ENCODE measurements around the gene CREBBP. TPM values are rescaled to one million over a fixed set of nuclear protein-coding genes. Genes with fewer than 3 reads are reported as not detected.

Gene CREBBP
- total RNA-seq, 1 donor from 2014 or later: 109 TPM

DNA sequence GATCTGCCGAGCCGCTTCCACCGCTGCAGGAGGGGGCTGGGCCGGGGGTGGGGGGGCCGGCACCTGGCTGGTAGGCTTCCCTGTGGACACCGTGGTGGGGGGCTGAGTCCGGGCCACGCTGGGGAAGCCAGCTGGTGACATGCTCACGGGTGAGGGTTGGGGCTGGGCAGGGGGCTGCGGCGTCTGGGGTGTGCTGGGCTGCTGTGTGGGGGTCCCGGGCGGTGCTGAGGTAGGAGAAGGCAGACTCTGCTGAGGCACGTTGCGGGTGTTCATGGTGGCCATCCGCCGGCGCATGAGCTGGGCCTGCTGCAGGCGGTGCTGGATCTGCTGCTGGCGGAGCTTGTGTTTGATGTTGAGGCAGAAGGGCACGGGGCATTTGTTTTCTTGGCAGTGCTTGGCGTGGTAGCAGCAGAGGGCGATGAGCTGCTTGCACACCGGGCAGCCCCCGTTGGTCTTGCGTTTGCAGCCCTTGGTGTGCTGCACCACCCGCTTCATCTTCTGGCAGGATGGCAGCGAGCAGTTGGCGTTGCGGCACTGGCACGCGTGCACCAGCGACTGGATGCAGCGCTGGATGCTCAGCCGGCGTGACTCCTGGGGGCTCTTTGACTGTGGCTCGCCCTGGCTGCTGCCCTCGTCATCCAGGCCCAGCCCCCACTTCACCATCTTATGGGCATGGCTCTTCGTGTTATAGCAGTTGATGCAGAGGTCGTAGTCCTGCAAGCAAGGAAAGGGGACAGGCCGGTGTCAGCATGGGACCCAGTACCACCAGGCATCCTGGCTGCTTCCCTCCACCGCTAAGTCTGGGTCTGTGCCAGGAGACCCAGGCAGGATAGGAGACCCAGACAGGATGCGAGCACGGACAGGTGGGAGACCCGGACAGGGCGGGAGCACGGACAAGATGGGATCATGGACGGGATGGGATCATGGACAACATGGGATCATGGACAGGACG, 151.1 kb downstream of the CREBBP start:
- Mint-ChIP-seq H3K27me3 (ENCODE audit: unreplicated experiment) (no peaks in the 10 kb centered on the region), H3K36me3 (ENCODE audit: unreplicated experiment) (peaks cover 51% of the 10 kb centered on the region), H3K9me3 (ENCODE audit: unreplicated experiment) (no peaks in the 10 kb centered on the region), H3K4me3 (ENCODE audit: unreplicated experiment) (no peak overlapping the region), H3K27ac (ENCODE audit: unreplicated experiment) (no peak overlapping the region), H3K4me1 (ENCODE audit: unreplicated experiment) (no peaks in the 10 kb centered on the region)
- TF ChIP-seq, protein P1, sequence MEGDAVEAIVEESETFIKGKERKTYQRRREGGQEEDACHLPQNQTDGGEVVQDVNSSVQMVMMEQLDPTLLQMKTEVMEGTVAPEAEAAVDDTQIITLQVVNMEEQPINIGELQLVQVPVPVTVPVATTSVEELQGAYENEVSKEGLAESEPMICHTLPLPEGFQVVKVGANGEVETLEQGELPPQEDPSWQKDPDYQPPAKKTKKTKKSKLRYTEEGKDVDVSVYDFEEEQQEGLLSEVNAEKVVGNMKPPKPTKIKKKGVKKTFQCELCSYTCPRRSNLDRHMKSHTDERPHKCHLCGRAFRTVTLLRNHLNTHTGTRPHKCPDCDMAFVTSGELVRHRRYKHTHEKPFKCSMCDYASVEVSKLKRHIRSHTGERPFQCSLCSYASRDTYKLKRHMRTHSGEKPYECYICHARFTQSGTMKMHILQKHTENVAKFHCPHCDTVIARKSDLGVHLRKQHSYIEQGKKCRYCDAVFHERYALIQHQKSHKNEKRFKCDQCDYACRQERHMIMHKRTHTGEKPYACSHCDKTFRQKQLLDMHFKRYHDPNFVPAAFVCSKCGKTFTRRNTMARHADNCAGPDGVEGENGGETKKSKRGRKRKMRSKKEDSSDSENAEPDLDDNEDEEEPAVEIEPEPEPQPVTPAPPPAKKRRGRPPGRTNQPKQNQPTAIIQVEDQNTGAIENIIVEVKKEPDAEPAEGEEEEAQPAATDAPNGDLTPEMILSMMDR (IDR thresholded peaks at IDR 0.05): no peak
- DNase-seq (ENCODE audit: extremely low spot score, unreplicated experiment): no peak

DNA sequence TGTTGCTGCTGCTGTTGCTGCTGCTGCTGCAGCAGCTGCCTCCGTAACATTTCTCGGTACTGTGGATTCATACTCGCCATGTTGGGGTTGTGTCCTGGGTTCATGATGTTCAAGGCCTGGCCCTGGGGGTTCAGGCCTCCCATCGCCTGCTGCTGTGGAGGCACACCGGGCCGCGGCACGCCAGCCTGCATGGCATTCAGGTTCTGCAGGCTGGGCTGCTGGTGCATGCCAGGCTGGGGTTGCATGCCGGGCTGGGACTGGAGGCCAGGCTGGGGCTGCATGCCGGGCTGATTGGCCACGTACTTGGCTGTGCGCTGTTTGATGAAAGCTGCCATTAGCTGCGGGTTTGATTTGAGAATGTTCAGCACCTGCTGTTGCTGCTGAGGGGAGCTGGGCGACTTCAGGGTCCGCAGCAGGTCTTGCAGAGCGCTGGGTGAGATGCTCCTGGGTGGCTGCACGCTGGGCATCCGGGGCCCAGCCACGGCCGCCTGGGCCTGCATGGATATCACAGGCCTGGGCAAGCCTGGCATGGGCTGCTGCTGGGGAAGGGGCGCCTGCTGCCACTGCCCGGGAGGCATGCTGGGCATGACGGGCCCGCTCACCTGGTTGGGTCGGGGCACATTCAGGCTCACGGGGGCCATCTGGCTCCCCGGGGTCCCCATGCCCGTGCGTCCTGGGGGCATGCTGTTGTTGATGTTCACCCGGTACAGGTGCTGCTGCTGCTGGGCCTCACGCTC, 151.9 kb downstream of the CREBBP start:
- TF ChIP-seq, protein P1 (IDR thresholded peaks at IDR 0.05): no peak
- H3K4me1 Mint-ChIP-seq (ENCODE audit: unreplicated experiment): no peaks in the 10 kb centered on the region

GRCh38 chr16:3727806-3728381, 152.6 kb downstream of the CREBBP start:
- TF ChIP-seq, protein P1 (IDR thresholded peaks at IDR 0.05): no peak
- no peaks in the 10 kb centered on the region for H3K4me1 Mint-ChIP-seq (ENCODE audit: unreplicated experiment)
- H3K9me3 Mint-ChIP-seq (ENCODE audit: unreplicated experiment): no peaks in the 10 kb centered on the region
- H3K27ac Mint-ChIP-seq (ENCODE audit: unreplicated experiment): no peak overlapping the region
- H3K27me3 Mint-ChIP-seq (ENCODE audit: unreplicated experiment): no peaks in the 10 kb centered on the region
- H3K4me3 Mint-ChIP-seq (ENCODE audit: unreplicated experiment): no peak overlapping the region
- no peak for DNase-seq (ENCODE audit: extremely low spot score, unreplicated experiment)
- peaks cover 43% of the 10 kb centered on the region for H3K36me3 Mint-ChIP-seq (ENCODE audit: unreplicated experiment)

More for the DNA sequence above, 151.9 kb downstream of the CREBBP start:
- no peaks in the 10 kb centered on the region for H3K27me3 Mint-ChIP-seq (ENCODE audit: unreplicated experiment)
- no peak for DNase-seq (ENCODE audit: extremely low spot score, unreplicated experiment)
- H3K9me3 Mint-ChIP-seq (ENCODE audit: unreplicated experiment): no peaks in the 10 kb centered on the region
- H3K27ac Mint-ChIP-seq (ENCODE audit: unreplicated experiment): no peak overlapping the region
- no peak overlapping the region for H3K4me3 Mint-ChIP-seq (ENCODE audit: unreplicated experiment)
- H3K36me3 Mint-ChIP-seq (ENCODE audit: unreplicated experiment): peaks cover 45% of the 10 kb centered on the region

- no peak for DNase-seq (ENCODE audit: extremely low spot score, unreplicated experiment)
- no peak overlapping the region for H3K4me3 Mint-ChIP-seq (ENCODE audit: unreplicated experiment)
- H3K36me3 Mint-ChIP-seq (ENCODE audit: unreplicated experiment): peaks cover 34% of the 10 kb centered on the region
- H3K9me3 Mint-ChIP-seq (ENCODE audit: unreplicated experiment): no peaks in the 10 kb centered on the region
- no peaks in the 10 kb centered on the region for H3K27me3 Mint-ChIP-seq (ENCODE audit: unreplicated experiment)
- no peaks in the 10 kb centered on the region for H3K4me1 Mint-ChIP-seq (ENCODE audit: unreplicated experiment)
- TF ChIP-seq, protein P1 (IDR thresholded peaks at IDR 0.05): no peak
- no peak overlapping the region for H3K27ac Mint-ChIP-seq (ENCODE audit: unreplicated experiment)
Observed at GRCh38 chr16:3726021-3726687, 154.4 kb downstream of the CREBBP start.

Measured in osteocyte (in vitro differentiated cells).